NB4 (cell line): ENCODE results near the gene EPHA5.

Experiments
- MYC ChIP-seq: IDR thresholded peaks from 2 replicates; pipeline ENCODE4 v1.6.1; 2011; ENCODE audit warnings: low read depth, low read length
- POLR2A ChIP-seq: IDR thresholded peaks from 2 replicates; pipeline ENCODE4 v1.6.1; 2011; ENCODE audit warnings: mild to moderate bottlenecking; ENCODE audit not compliant: insufficient read length; ENCODE audit errors: extremely low read depth
- TF ChIP-seq, protein P1 (sequence below): IDR thresholded peaks from one replicate; pipeline ENCODE4 v1.5.1; 2012; ENCODE audit warnings: low read depth, low read length

DNA sequence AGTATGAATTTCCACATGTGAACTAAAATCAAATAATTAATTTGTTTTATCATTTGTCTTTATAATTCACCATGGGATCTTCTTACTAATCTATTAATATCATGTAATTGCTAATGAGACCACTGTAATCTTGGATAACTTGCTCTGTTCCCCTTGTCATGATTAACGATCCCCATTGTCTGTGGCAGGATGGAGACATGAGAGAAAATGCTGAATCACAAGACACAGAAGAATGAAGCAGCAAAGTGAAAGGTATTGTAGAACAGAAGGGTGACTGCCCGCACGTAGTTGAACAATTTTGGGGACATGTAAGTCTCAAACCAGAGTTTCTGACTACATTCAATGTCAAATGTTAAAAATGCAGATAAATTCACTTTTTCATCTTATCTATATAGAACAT lies 135.2 kb downstream of the EPHA5 start:
- TF ChIP-seq, protein P1, sequence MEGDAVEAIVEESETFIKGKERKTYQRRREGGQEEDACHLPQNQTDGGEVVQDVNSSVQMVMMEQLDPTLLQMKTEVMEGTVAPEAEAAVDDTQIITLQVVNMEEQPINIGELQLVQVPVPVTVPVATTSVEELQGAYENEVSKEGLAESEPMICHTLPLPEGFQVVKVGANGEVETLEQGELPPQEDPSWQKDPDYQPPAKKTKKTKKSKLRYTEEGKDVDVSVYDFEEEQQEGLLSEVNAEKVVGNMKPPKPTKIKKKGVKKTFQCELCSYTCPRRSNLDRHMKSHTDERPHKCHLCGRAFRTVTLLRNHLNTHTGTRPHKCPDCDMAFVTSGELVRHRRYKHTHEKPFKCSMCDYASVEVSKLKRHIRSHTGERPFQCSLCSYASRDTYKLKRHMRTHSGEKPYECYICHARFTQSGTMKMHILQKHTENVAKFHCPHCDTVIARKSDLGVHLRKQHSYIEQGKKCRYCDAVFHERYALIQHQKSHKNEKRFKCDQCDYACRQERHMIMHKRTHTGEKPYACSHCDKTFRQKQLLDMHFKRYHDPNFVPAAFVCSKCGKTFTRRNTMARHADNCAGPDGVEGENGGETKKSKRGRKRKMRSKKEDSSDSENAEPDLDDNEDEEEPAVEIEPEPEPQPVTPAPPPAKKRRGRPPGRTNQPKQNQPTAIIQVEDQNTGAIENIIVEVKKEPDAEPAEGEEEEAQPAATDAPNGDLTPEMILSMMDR, result no peak
- TF ChIP-seq POLR2A (no peak), MYC (no peak)
